Breast epithelium (tissue), 3 donors: Measurements from ENCODE around the gene KLHL22.

Experiments
- POLR2A ChIP-seq: fragments of 450-650 bp; IDR thresholded peaks from one replicate; pipeline ENCODE4 v1.6.1; 2016; ENCODE audit warnings: antibody characterized with exemption, mild to moderate bottlenecking, moderate library complexity
- POLR2AphosphoS5 ChIP-seq, 3 donors: sonication (generic); formaldehyde crosslinking; IDR thresholded peaks; one replicate each; pipeline ENCODE4 v1.6.1; 2017; ENCODE audit warnings: antibody characterized with exemption in 3 of 3
- TF ChIP-seq, protein P1 (sequence below), 3 donors: fragments of 450-650 bp; IDR thresholded peaks; one replicate each; pipeline ENCODE4 v1.5.1; 2016 to 2017; ENCODE audit warnings: antibody characterized with exemption in 3 of 3, mild to moderate bottlenecking in 3 of 3, moderate library complexity in 3 of 3

- TF ChIP-seq, protein P1, sequence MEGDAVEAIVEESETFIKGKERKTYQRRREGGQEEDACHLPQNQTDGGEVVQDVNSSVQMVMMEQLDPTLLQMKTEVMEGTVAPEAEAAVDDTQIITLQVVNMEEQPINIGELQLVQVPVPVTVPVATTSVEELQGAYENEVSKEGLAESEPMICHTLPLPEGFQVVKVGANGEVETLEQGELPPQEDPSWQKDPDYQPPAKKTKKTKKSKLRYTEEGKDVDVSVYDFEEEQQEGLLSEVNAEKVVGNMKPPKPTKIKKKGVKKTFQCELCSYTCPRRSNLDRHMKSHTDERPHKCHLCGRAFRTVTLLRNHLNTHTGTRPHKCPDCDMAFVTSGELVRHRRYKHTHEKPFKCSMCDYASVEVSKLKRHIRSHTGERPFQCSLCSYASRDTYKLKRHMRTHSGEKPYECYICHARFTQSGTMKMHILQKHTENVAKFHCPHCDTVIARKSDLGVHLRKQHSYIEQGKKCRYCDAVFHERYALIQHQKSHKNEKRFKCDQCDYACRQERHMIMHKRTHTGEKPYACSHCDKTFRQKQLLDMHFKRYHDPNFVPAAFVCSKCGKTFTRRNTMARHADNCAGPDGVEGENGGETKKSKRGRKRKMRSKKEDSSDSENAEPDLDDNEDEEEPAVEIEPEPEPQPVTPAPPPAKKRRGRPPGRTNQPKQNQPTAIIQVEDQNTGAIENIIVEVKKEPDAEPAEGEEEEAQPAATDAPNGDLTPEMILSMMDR (IDR thresholded peaks at IDR 0.05) = no peak
- TF ChIP-seq POLR2A (no peak), POLR2AphosphoS5 (IDR thresholded peaks at IDR 0.05) (no peak)
These were observed 3.3 kb upstream of the KLHL22 start for GRCh38 chr22:20498913-20499312.
